Loucy (cell line): ENCODE measurements around the gene C14orf119.
"Not testable (repeated sequence)": the region's sequence is repeated elsewhere in the genome, so short reads cannot be mapped to it uniquely, and the experiment has no call there.

Experiments used
- H2AFZ ChIP-seq: fragments of 200-600 bp; sonication (generic); 2 replicates; pipeline ENCODE4 v1.6.0; 2016; ENCODE audit warnings: antibody characterized with exemption, mild to moderate bottlenecking, low read length, moderate library complexity
- H3F3A ChIP-seq: fragments of 200-600 bp; 2 replicates; pipeline ENCODE4 v1.6.0; 2016; ENCODE audit warnings: antibody characterized with exemption, low read depth, mild to moderate bottlenecking
- H3K27me3 ChIP-seq: fragments of 200-600 bp; sonication (generic); 2 replicates; pipeline ENCODE4 v1.6.1; 2014; ENCODE audit warnings: low read length, mild to moderate bottlenecking; ENCODE audit not compliant: insufficient read depth, poor library complexity, severe bottlenecking
- H3K36me3 ChIP-seq: fragments of 200-600 bp; sonication (generic); 2 replicates; pipeline ENCODE4 v1.6.1; 2016; ENCODE audit warnings: low read length; ENCODE audit not compliant: insufficient read depth
- H3K4me1 ChIP-seq: fragments of 200-600 bp; sonication (generic); 2 replicates; pipeline ENCODE4 v1.5.1; 2014; ENCODE audit warnings: low read length, mild to moderate bottlenecking; ENCODE audit not compliant: insufficient read depth, poor library complexity, severe bottlenecking
- H3K4me2 ChIP-seq: fragments of 200-600 bp; sonication (generic); 2 replicates; pipeline ENCODE4 v1.6.0; 2014; ENCODE audit warnings: antibody characterized with exemption, low read length, low read depth, mild to moderate bottlenecking; ENCODE audit not compliant: poor library complexity, severe bottlenecking
- H3K4me3 ChIP-seq: fragments of 200-600 bp; sonication (generic); 2 replicates; pipeline ENCODE4 v1.5.1; 2014; ENCODE audit warnings: low read length, mild to moderate bottlenecking, mixed read lengths; ENCODE audit not compliant: poor library complexity, severe bottlenecking
- H3K79me2 ChIP-seq: fragments of 200-600 bp; sonication (generic); 2 replicates; pipeline ENCODE4 v1.6.1; 2014; ENCODE audit warnings: low read length; ENCODE audit not compliant: insufficient read depth
- H3K9ac ChIP-seq: fragments of 200-600 bp; sonication (generic); 2 replicates; pipeline ENCODE4 v1.6.0; 2014; ENCODE audit warnings: mild to moderate bottlenecking, low read depth, low read length, moderate library complexity; ENCODE audit not compliant: poor library complexity, severe bottlenecking
- H3K9me2 ChIP-seq: fragments of 200-600 bp; sonication (generic); replicated peaks from 2 replicates; pipeline ENCODE4 v1.6.1; 2016; ENCODE audit warnings: low read depth, low read length, mixed read lengths
- H3K9me3 ChIP-seq: fragments of 200-600 bp; sonication (generic); 2 replicates; pipeline ENCODE4 v1.6.1; 2014; ENCODE audit warnings: mild to moderate bottlenecking, antibody characterized with exemption, low read length, low read depth; ENCODE audit not compliant: insufficient read depth
- H4K20me1 ChIP-seq: fragments of 200-600 bp; sonication (generic); 2 replicates; pipeline ENCODE4 v1.6.0; 2014; ENCODE audit warnings: antibody characterized with exemption, low read length, mild to moderate bottlenecking; ENCODE audit not compliant: insufficient read depth, poor library complexity, severe bottlenecking
- CTCF ChIP-seq: fragments of 200-600 bp; sonication (generic); conservative IDR thresholded peaks from 2 replicates; pipeline ENCODE4 v1.5.1; 2014; ENCODE audit warnings: mild to moderate bottlenecking, antibody characterized with exemption, low read length
- EZH2phosphoT487 ChIP-seq: fragments of 200-600 bp; IDR thresholded peaks from 2 replicates; pipeline ENCODE4 v1.6.1; 2018; ENCODE audit warnings: antibody characterized with exemption, mild to moderate bottlenecking, moderate library complexity, borderline replicate concordance

The C14orf119 gene

GRCh38 chr14:23104591-23105347 is 9.5 kb downstream of the C14orf119 start, which contains the start of gene CIROP:
TSS of gene CIROP (minus strand) at chr14:23104989. CDS start at chr14:23104920, 69 bp downstream.
- TF ChIP-seq CTCF (no peak), EZH2phosphoT487 (no peak)
- no peaks in the 10 kb centered on the region for H3F3A ChIP-seq
- H3K9me3 ChIP-seq: no peaks in the 10 kb centered on the region
- no peaks in the 10 kb centered on the region for H3K36me3 ChIP-seq
- no peaks in the 10 kb centered on the region for H3K4me1 ChIP-seq
- H3K4me3 ChIP-seq: no peak within 1 kb of the TSS
- H2AFZ ChIP-seq: no peak within 1 kb of the TSS
- no peaks in the 10 kb centered on the region for H4K20me1 ChIP-seq
- H3K9me2 ChIP-seq: no peaks in the 10 kb centered on the region
- no peak within 1 kb of the TSS for H3K4me2 ChIP-seq
- H3K27me3 ChIP-seq: no peaks in the 10 kb centered on the region
- H3K79me2 ChIP-seq: no peaks in the 10 kb centered on the region
- H3K9ac ChIP-seq: no peak within 1 kb of the TSS

- Histone ChIP-seq H2AFZ (no peak overlapping the region), H3K4me1 (no peaks in the 10 kb centered on the region), H3K9ac (no peak overlapping the region), H3K9me3 (no peaks in the 10 kb centered on the region), H3K27me3 (no peaks in the 10 kb centered on the region), H3K36me3 (no peaks in the 10 kb centered on the region), H3F3A (no peaks in the 10 kb centered on the region), H4K20me1 (no peaks in the 10 kb centered on the region), H3K4me2 (no peak overlapping the region), H3K4me3 (no peak overlapping the region), H3K79me2 (no peaks in the 10 kb centered on the region), H3K9me2 (no peaks in the 10 kb centered on the region)
- TF ChIP-seq CTCF: no peak
- TF ChIP-seq EZH2phosphoT487: no peak
These were observed 10.1 kb downstream of the C14orf119 start for GRCh38 chr14:23105348-23105824.

GRCh38 chr14:23106747-23107045 is 11.4 kb downstream of the C14orf119 start:
- TF ChIP-seq CTCF (no peak), EZH2phosphoT487 (no peak)

GRCh38 chr14:23107620-23108019 is 12.3 kb downstream of the C14orf119 start:
- not testable (repeated sequence) for H3K27me3 ChIP-seq, H3K9me3 ChIP-seq, H3K4me1 ChIP-seq, H4K20me1 ChIP-seq, H3K9me2 ChIP-seq, H3K9ac ChIP-seq, H3K4me2 ChIP-seq, H3K4me3 ChIP-seq, H3K79me2 ChIP-seq, H2AFZ ChIP-seq, H3K36me3 ChIP-seq, H3F3A ChIP-seq

More at GRCh38 chr14:23106747-23107045, 11.4 kb downstream of the C14orf119 start:
- Histone ChIP-seq H3K4me2 (no peak overlapping the region), H4K20me1 (no peaks in the 10 kb centered on the region), H3K4me3 (no peak overlapping the region), H3K4me1 (no peaks in the 10 kb centered on the region), H3K9ac (no peak overlapping the region), H3K79me2 (no peaks in the 10 kb centered on the region), H2AFZ (no peak overlapping the region), H3K9me3 (no peaks in the 10 kb centered on the region), H3K9me2 (no peaks in the 10 kb centered on the region), H3F3A (no peaks in the 10 kb centered on the region), H3K36me3 (no peaks in the 10 kb centered on the region), H3K27me3 (no peaks in the 10 kb centered on the region)

- not testable (repeated sequence) for H3K27me3 ChIP-seq, H3K9me2 ChIP-seq, H3K9me3 ChIP-seq, H3F3A ChIP-seq, H3K36me3 ChIP-seq, H3K4me1 ChIP-seq, H3K79me2 ChIP-seq, H3K4me2 ChIP-seq, H3K9ac ChIP-seq, H4K20me1 ChIP-seq, H2AFZ ChIP-seq, H3K4me3 ChIP-seq
These were observed 12.9 kb downstream of the C14orf119 start for GRCh38 chr14:23108169-23108568.
